ENCODE data around the gene FAM124A.

DNA sequence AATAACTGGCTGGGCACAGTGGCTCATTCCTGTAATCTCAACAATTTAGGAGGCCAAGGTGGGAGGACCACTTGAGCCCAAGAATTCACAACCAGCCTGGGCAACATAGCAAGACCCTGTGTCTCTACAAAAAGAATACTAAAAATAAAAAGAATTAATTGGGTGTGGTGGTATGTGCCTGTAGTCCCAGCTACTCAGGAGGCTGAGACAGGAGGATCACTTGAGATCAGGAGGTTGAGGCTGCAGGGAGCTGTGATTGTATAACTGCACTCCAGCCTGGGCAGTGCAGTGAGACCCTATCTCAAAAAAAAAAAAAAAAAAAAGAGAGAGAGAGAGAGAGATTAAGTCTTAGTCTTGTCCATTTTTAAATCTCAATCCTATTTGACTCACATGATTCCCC is 81.7 kb downstream of the FAM124A start:
- TF ChIP-seq EZH2 (IDR thresholded peaks at IDR 0.05; ENCODE audit: insufficient read depth, poor library complexity, severe bottlenecking) (no peak), EZH2phosphoT487 (IDR thresholded peaks at IDR 0.05; ENCODE audit: insufficient read depth, low read depth) (no peak)
